GM18868 (cell line): ENCODE results near the gene PDLIM4.
A peak's percentile ranks its signal among the peaks of the same experiment; 100 is the strongest.

ENCODE experiments used
- ATAC-seq: cut with Tn5 transposase; IDR thresholded peaks from one replicate; pipeline ENCODE4 v1.9.1; 2021; ENCODE audit warnings: mild to moderate bottlenecking, moderate library complexity; ENCODE audit not compliant: unreplicated experiment

The PDLIM4 gene

GRCh38 chr5:132280371-132281240 lies 23.1 kb downstream of the PDLIM4 start:
- ATAC-seq: no peak

- ATAC-seq: no peak
Measured at GRCh38 chr5:132281856-132282614, 24.5 kb downstream of the PDLIM4 start.

DNA sequence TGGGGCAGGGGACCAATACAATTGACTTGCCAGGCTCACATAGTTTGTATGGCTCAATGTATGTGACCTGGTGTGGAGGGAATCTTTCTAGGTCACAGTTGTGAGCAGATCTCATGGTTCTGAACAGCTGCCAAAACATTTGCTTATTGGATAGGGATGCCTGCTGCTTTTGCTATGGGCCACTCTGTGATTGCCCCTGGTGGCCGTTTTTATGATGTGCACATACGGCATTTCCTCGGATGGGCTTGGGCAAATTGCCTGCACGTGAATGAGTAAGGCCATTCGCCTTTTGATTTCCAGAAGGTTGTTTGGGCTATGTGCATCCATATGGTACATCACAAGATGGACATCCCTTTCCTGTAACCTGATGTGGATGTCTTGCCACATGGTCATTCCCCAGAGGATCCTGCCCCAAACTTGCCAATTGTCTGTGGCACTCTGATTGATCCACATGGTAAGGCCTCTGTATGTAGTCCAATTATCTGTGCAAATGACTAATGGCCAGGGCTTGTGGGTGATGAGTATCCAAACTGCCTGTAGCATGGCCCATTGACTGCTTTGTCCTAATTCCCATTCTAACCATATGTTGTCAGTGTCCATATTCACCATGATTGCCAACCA lies 26.0 kb downstream of the PDLIM4 start:
- no peak for ATAC-seq

DNA sequence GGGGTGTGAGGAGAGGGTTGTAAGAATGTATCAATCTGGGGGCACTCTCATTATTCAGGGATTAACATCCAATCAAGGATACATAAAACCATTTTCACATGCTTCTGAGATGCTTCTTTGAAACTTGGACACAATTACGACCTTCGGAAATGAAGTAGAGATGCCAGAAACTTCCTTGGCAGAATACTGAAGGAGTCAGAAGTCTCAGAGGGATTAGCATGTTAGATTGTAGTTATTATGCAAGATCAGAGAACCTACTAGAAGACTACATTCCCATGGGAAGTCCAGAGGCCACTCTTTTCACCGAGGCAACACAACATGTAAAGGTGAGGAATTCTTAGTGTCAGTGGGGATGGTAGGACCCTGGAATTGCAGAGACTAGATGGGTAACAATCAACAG lies 31.6 kb downstream of the PDLIM4 start:
- no peak for ATAC-seq

GRCh38 chr5:132291026-132291425 lies 33.5 kb downstream of the PDLIM4 start:
- no peak for ATAC-seq

- peak; percentile 43 for ATAC-seq
Measured at GRCh38 chr5:132293066-132293991, 35.8 kb downstream of the PDLIM4 start.

- ATAC-seq: peak; percentile 80
Measured at GRCh38 chr5:132293992-132294727, 36.7 kb downstream of the PDLIM4 start, which contains the start of gene SLC22A4. TSS of gene SLC22A4 (plus strand) at chr5:132294394. CDS start at chr5:132294617, 223 bp downstream.

GRCh38 chr5:132294728-132295504 lies 37.4 kb downstream of the PDLIM4 start:
- ATAC-seq: peak; percentile 2

GRCh38 chr5:132295505-132296411 lies 38.3 kb downstream of the PDLIM4 start:
- no peak for ATAC-seq

GRCh38 chr5:132296412-132297016 lies 39.0 kb downstream of the PDLIM4 start:
- no peak for ATAC-seq

DNA sequence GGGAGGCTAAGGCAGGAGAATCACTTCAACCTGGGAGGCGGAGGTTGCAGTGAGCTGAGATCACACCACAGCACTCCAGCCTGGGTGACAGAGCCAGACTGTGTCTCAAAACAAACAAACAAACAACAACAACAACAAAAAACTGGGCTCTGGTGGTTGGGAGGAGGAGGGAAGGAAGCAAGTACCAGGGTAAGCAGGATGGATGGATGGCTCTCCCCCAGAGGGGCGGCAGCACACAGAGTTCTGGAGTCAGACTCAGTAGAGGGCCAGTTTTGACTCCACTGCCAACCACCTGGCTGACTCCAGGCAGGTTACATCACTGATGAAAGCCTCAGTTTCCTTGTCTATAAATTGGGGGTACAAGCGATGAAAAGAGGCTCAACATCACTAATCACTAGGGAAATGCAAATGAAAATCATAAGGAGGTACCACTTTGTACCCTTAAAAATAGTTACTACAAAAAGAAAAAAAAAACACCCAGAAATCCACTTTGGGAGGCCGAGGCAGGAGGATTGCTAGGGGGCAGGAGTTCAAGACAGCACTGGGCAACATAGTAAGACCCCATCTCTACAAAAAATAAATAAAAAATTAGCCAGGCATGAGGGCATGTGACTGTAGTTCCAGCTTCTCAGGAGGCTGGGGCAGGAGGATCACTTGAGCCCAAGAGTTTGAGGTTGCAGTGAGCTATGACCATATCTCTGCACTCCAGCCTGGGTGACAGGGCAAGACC lies 39.9 kb downstream of the PDLIM4 start:
- ATAC-seq: no peak

DNA sequence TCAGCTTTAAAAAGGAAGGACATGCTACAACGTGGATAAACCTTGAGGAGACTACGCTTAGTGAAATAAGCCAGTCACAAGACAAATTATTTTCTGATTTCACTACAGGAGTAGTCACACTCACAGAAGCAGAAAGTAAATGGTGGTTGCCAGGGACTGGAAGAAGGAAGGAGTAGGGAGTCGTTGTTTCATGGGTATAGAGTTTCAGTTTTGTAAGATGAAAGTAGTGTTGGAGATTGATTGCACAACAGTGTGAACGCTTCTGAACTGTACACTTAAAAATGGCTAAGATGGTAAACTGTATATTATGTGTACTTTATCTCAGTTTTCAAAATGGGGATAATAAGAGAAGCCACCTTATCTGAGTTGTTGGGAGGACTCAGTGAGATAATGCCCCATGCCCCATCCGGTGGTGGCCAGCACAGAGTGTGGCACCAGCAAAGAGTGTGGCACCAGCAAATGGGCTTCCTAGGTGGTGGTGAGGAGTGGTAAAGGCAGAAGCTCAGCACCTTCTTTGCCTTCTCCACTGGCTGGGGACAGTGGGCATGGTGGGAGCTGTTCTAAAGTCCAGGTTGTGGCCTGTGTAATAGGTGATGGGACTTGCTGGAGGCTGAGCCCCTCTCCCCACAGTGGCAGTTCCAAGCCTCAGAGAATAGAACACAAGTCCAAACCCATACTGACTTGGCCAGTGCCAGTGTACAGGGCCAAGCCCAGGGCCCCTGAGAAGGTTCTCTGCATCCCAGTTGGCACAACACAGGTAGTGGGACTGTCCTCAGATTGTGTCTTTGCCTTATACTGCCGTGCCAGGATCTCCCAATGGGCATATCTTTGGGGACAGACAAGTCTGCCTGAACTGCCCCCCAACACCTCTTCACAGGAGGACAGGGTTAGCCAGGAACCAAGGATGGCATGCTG lies 41.1 kb downstream of the PDLIM4 start:
- ATAC-seq: no peak

- ATAC-seq: no peak
Measured at GRCh38 chr5:132299917-132300316, 42.4 kb downstream of the PDLIM4 start.

DNA sequence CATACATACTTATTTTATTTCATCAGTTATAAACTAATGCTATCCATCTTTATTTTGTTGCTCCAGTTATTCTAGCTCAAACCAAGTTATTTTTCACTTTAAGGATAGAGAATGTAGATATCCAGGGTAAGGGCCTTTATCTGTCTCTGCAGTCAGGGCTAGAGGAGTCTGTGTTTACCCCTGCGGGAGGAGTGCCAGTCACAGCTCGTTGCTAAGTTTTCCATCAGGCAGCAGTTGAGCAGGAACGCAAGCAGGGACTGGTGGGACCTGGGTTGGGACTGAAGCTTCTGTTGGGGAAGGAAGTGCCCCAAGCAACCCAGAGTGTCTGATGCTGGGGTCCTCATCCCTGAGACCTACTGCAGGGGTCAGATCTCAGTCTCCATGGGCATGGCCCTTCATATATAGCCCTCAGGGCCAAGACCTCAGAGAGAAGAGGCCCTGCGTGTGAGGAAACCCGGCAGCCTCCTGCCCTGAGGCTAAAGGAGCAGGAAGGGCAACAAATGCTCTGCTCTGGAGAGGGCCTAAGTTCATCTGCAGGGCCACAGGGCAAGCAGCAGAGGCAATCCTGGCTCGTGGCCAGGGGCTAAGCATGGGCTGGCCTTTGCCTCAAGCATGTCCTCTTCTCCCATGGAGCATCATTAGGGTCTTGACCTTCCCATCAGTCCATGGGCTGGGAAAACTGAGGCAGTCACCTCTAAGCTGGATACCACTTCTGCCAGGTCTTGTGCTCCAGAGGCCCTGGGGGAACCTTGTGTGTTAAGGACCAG lies 43.3 kb downstream of the PDLIM4 start:
- ATAC-seq: no peak
